GM23338 (cell line): Measurements from ENCODE around the gene ZMAT5. TPM values are rescaled to one million over a fixed set of nuclear protein-coding genes. Genes with fewer than 3 reads are reported as not detected.

Experiments
- ATAC-seq: fragments of 200-7000 bp; cut with Tn5 transposase; 3 replicates; pipeline ENCODE4 v1.9.1; 2020
- DNase-seq: peaks from one replicate; pipeline ENCODE4 v3.0.0-alpha.2; 2015; ENCODE audit warnings: low spot score
- H2AFZ ChIP-seq: fragments of 200-600 bp; sonication (generic); 2 replicates; pipeline ENCODE4 v1.8.0; 2016; ENCODE audit warnings: antibody characterized with exemption, mild to moderate bottlenecking, moderate library complexity
- H3F3A ChIP-seq: fragments of 200-600 bp; sonication (generic); replicated peaks from 2 replicates; pipeline ENCODE4 v1.8.0; 2017; ENCODE audit warnings: antibody characterized with exemption, mixed run types, low read depth
- H3K27ac ChIP-seq: fragments of 200-600 bp; sonication (generic); 2 replicates; pipeline ENCODE4 v1.6.1; 2016; ENCODE audit warnings: low read depth
- H3K27me3 ChIP-seq: fragments of 200-600 bp; sonication (generic); 2 replicates; pipeline ENCODE4 v1.8.0; 2016; ENCODE audit warnings: mild to moderate bottlenecking, mixed run types, moderate library complexity; ENCODE audit not compliant: insufficient read depth
- H3K36me3 ChIP-seq: fragments of 200-600 bp; sonication (generic); 2 replicates; pipeline ENCODE4 v1.8.0; 2016; ENCODE audit warnings: mild to moderate bottlenecking; ENCODE audit not compliant: insufficient read depth
- H3K4me1 ChIP-seq: fragments of 200-600 bp; sonication (generic); 2 replicates; pipeline ENCODE4 v1.8.0; 2016; ENCODE audit warnings: mild to moderate bottlenecking, moderate library complexity; ENCODE audit not compliant: insufficient read depth
- H3K4me2 ChIP-seq: fragments of 200-600 bp; sonication (generic); 2 replicates; pipeline ENCODE4 v1.7.1; 2017; ENCODE audit warnings: mixed run types
- H3K4me3 ChIP-seq: fragments of 200-600 bp; sonication (generic); 2 replicates; pipeline ENCODE4 v1.6.1; 2016; ENCODE audit warnings: mixed run types
- H3K79me2 ChIP-seq: fragments of 200-600 bp; sonication (generic); replicated peaks from 2 replicates; pipeline ENCODE4 v1.8.0; 2017; ENCODE audit warnings: mild to moderate bottlenecking; ENCODE audit not compliant: insufficient read depth
- H3K9me2 ChIP-seq: fragments of 200-600 bp; sonication (generic); 2 replicates; pipeline ENCODE4 v1.8.0; 2017; ENCODE audit not compliant: insufficient read depth
- H4K20me1 ChIP-seq: fragments of 200-600 bp; sonication (generic); replicated peaks from 2 replicates; pipeline ENCODE4 v1.8.0; 2017; ENCODE audit warnings: mild to moderate bottlenecking; ENCODE audit not compliant: insufficient read depth
- H3K27ac Mint-ChIP-seq: 2 replicates; pipeline ENCODE4 v1.8.0; 2020; ENCODE audit warnings: inconsistent platforms, mild to moderate bottlenecking, moderate library complexity, mixed read lengths
- H3K27me3 Mint-ChIP-seq: 3 replicates; pipeline ENCODE4 v1.8.0; 2022; ENCODE audit warnings: low read depth, mild to moderate bottlenecking, moderate library complexity, mixed read lengths, inconsistent platforms; ENCODE audit not compliant: insufficient read depth, poor library complexity
- H3K36me3 Mint-ChIP-seq: 3 replicates; pipeline ENCODE4 v1.8.0; 2021; ENCODE audit warnings: low read depth, mild to moderate bottlenecking, inconsistent platforms, moderate library complexity, mixed read lengths
- H3K4me1 Mint-ChIP-seq: 3 replicates; pipeline ENCODE4 v1.8.0; 2020; ENCODE audit warnings: mild to moderate bottlenecking, inconsistent platforms, mixed read lengths
- H3K4me3 Mint-ChIP-seq: 3 replicates; pipeline ENCODE4 v1.8.0; 2021; ENCODE audit warnings: moderate library complexity, mild to moderate bottlenecking, inconsistent platforms, mixed read lengths
- H3K9me3 Mint-ChIP-seq: 3 replicates; pipeline ENCODE4 v1.8.0; 2020; ENCODE audit warnings: moderate library complexity, mild to moderate bottlenecking, inconsistent platforms, mixed read lengths
- CREB1 ChIP-seq: fragments of 250-450 bp; sonication (Bioruptor Pico); IDR thresholded peaks from 2 replicates; pipeline ENCODE4 v1.5.0; 2020; ENCODE audit warnings: low read depth, mild to moderate bottlenecking, moderate library complexity
- CTCF ChIP-seq, 2 experiments: fragments of 200-600 bp in 1 of 2; sonication (generic) in 1 of 2; conservative IDR thresholded peaks; 2 replicates each; pipeline versions ENCODE4 v1.5.1 to v1.6.1; 2016 to 2017; ENCODE audit warnings: antibody characterized with exemption in 2 of 2, low read depth in 2 of 2, mild to moderate bottlenecking in 2 of 2, moderate library complexity in 1 of 2
- ETS1 ChIP-seq: IDR thresholded peaks from 2 replicates; pipeline ENCODE4 v1.6.1; 2016; ENCODE audit warnings: antibody characterized with exemption
- EZH2 ChIP-seq: fragments of 200-600 bp; sonication (generic); IDR thresholded peaks from one replicate; pipeline ENCODE4 v1.8.0; 2017; ENCODE audit warnings: antibody characterized with exemption, mild to moderate bottlenecking, low read depth; ENCODE audit not compliant: unreplicated experiment
- EZH2phosphoT487 ChIP-seq: fragments of 200-600 bp; sonication (generic); IDR thresholded peaks from one replicate; pipeline ENCODE4 v1.8.1; 2018; ENCODE audit warnings: antibody characterized with exemption; ENCODE audit not compliant: unreplicated experiment
- JUNB ChIP-seq: IDR thresholded peaks from one replicate; pipeline ENCODE4 v1.6.1; 2016; ENCODE audit warnings: antibody characterized with exemption; ENCODE audit not compliant: unreplicated experiment
- POLR2AphosphoS5 ChIP-seq: IDR thresholded peaks from 2 replicates; pipeline ENCODE4 v1.6.1; 2016; ENCODE audit warnings: antibody characterized with exemption, low read depth
- STAT1 ChIP-seq: IDR thresholded peaks from one replicate; pipeline ENCODE4 v1.6.1; 2016; ENCODE audit warnings: antibody characterized with exemption; ENCODE audit not compliant: unreplicated experiment
- ZNF114 ChIP-seq: fragments of 250-450 bp; sonication (Bioruptor Pico); IDR thresholded peaks from 2 replicates; pipeline ENCODE4 v1.5.0; 2020; ENCODE audit warnings: mild to moderate bottlenecking, moderate library complexity
- ZNF331 ChIP-seq: fragments of 250-450 bp; sonication (Bioruptor Pico); IDR thresholded peaks from 2 replicates; pipeline ENCODE4 v1.5.0; 2020; ENCODE audit warnings: low read depth, mild to moderate bottlenecking, moderate library complexity
- polyA plus RNA-seq: library from polyadenylated mRNA; unstranded; fragments of >200 nt; fragmentation: Nextera tagmentation; extraction: Ambion mirVana; gene quantifications from 2 replicates; pipeline ENCODE4 v1.2.1, GENCODE V29; 2016
- total RNA-seq: library from RNA; depleted of rRNA; stranded (reverse); fragments of >200 nt; shearing (Covaris generic); gene quantifications from 2 replicates; pipeline ENCODE4 v1.2.3, GENCODE V29; 2014
- TF ChIP-seq, protein P1 (sequence below): fragments of 250-450 bp; sonication (Bioruptor Pico); IDR thresholded peaks from 2 replicates; pipeline ENCODE4 v1.5.0; 2020; ENCODE audit warnings: mild to moderate bottlenecking, moderate library complexity

ZMAT5 gene
- total and polyA plus RNA-seq, 2 experiments from 2014 or later: 14.6 to 25.4 TPM

DNA sequence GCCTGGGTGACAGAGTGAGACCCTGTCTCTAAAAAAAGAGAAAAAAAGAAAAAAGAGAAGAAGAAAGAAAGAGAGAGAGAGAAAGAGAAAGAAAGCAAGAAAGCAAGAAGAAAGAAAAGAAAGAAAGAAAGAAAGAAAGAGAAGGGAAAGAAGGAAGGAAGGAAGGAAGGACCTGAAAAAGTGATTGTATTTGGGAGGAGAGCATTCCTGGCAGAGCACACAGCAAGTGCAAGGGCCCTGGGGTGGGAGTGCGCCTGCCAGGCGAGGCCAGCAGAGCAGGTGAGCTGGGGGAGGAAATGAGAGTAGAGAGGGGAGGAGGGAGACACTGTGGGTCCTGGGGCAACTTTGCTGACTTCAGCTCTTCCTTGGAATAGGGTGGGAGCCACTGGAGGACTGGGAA, 54.7 kb downstream of the ZMAT5 start:
- Histone ChIP-seq H3K4me2 (no peak overlapping the region), H3K9me2 (no peaks in the 10 kb centered on the region), H3K4me1 (no peaks in the 10 kb centered on the region), H3K27me3 (peaks cover 3% of the 10 kb centered on the region; the same call in 1 of the 2 replicates), H3K27ac (no peak overlapping the region), H3F3A (no peaks in the 10 kb centered on the region), H2AFZ (no peak overlapping the region), H3K36me3 (no peaks in the 10 kb centered on the region), H3K79me2 (no peaks in the 10 kb centered on the region), H4K20me1 (no peaks in the 10 kb centered on the region), H3K4me3 (no peak overlapping the region)
- H3K36me3 Mint-ChIP-seq: no peaks in the 10 kb centered on the region; the same call in 2 of the 3 replicates
- no peaks in the 10 kb centered on the region for H3K9me3 Mint-ChIP-seq
- no peak overlapping the region for H3K27ac Mint-ChIP-seq
- H3K4me3 Mint-ChIP-seq: no peak overlapping the region
- H3K4me1 Mint-ChIP-seq: peaks cover 5% of the 10 kb centered on the region
- DNase-seq: no peak
- H3K27me3 Mint-ChIP-seq: peaks cover 12% of the 10 kb centered on the region
- no peak for TF ChIP-seq ZNF114
- TF ChIP-seq POLR2AphosphoS5: no peak
- no peak for TF ChIP-seq CREB1 (CRISPR knock-in tag)
- TF ChIP-seq JUNB: no peak
- TF ChIP-seq, protein P1, sequence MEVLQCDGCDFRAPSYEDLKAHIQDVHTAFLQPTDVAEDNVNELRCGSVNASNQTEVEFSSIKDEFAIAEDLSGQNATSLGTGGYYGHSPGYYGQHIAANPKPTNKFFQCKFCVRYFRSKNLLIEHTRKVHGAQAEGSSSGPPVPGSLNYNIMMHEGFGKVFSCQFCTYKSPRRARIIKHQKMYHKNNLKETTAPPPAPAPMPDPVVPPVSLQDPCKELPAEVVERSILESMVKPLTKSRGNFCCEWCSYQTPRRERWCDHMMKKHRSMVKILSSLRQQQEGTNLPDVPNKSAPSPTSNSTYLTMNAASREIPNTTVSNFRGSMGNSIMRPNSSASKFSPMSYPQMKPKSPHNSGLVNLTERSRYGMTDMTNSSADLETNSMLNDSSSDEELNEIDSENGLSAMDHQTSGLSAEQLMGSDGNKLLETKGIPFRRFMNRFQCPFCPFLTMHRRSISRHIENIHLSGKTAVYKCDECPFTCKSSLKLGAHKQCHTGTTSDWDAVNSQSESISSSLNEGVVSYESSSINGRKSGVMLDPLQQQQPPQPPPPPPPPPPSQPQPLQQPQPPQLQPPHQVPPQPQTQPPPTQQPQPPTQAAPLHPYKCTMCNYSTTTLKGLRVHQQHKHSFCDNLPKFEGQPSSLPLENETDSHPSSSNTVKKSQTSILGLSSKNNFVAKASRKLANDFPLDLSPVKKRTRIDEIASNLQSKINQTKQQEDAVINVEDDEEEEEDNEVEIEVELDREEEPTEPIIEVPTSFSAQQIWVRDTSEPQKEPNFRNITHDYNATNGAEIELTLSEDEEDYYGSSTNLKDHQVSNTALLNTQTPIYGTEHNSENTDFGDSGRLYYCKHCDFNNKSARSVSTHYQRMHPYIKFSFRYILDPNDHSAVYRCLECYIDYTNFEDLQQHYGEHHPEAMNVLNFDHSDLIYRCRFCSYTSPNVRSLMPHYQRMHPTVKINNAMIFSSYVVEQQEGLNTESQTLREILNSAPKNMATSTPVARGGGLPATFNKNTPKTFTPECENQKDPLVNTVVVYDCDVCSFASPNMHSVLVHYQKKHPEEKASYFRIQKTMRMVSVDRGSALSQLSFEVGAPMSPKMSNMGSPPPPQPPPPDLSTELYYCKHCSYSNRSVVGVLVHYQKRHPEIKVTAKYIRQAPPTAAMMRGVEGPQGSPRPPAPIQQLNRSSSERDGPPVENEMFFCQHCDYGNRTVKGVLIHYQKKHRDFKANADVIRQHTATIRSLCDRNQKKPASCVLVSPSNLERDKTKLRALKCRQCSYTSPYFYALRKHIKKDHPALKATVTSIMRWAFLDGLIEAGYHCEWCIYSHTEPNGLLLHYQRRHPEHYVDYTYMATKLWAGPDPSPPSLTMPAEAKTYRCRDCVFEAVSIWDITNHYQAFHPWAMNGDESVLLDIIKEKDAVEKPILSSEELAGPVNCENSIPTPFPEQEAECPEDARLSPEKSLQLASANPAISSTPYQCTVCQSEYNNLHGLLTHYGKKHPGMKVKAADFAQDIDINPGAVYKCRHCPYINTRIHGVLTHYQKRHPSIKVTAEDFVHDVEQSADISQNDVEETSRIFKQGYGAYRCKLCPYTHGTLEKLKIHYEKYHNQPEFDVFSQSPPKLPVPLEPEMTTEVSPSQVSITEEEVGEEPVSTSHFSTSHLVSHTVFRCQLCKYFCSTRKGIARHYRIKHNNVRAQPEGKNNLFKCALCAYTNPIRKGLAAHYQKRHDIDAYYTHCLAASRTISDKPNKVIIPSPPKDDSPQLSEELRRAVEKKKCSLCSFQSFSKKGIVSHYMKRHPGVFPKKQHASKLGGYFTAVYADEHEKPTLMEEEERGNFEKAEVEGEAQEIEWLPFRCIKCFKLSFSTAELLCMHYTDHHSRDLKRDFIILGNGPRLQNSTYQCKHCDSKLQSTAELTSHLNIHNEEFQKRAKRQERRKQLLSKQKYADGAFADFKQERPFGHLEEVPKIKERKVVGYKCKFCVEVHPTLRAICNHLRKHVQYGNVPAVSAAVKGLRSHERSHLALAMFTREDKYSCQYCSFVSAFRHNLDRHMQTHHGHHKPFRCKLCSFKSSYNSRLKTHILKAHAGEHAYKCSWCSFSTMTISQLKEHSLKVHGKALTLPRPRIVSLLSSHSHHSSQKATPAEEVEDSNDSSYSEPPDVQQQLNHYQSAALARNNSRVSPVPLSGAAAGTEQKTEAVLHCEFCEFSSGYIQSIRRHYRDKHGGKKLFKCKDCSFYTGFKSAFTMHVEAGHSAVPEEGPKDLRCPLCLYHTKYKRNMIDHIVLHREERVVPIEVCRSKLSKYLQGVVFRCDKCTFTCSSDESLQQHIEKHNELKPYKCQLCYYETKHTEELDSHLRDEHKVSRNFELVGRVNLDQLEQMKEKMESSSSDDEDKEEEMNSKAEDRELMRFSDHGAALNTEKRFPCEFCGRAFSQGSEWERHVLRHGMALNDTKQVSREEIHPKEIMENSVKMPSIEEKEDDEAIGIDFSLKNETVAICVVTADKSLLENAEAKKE (CRISPR knock-in tag): no peak
- TF ChIP-seq EZH2phosphoT487: no peak
- no peak for ATAC-seq

- ATAC-seq (no peak), DNase-seq (no peak)
- H3K79me2 ChIP-seq: no peaks in the 10 kb centered on the region
- peaks cover 10% of the 10 kb centered on the region for H3K4me1 Mint-ChIP-seq
- no peaks in the 10 kb centered on the region for H3K27me3 ChIP-seq
- H3K4me3 Mint-ChIP-seq: no peak overlapping the region
- H3K9me3 Mint-ChIP-seq: no peaks in the 10 kb centered on the region
- H3K27ac Mint-ChIP-seq: no peak overlapping the region
- no peaks in the 10 kb centered on the region for H3F3A ChIP-seq
- H3K27ac ChIP-seq: no peak overlapping the region
- no peaks in the 10 kb centered on the region; the same call in 2 of the 3 replicates for H3K36me3 Mint-ChIP-seq
- no peaks in the 10 kb centered on the region for H3K9me2 ChIP-seq
- H3K4me2 ChIP-seq: no peak overlapping the region
- H2AFZ ChIP-seq: no peak overlapping the region
- no peak overlapping the region for H3K4me3 ChIP-seq
- no peaks in the 10 kb centered on the region for H4K20me1 ChIP-seq
- peaks cover 8% of the 10 kb centered on the region for H3K27me3 Mint-ChIP-seq
- peaks cover 2% of the 10 kb centered on the region; the same call in 1 of the 2 replicates for H3K4me1 ChIP-seq
- no peaks in the 10 kb centered on the region for H3K36me3 ChIP-seq
- TF ChIP-seq STAT1 (no peak), ZNF331 (CRISPR knock-in tag) (no peak), POLR2AphosphoS5 (no peak), CTCF (conservative IDR thresholded peaks at IDR 0.05; ENCODE audit: low read depth in 2 of 2) (no peak), EZH2 (no peak), CREB1 (CRISPR knock-in tag) (no peak), ETS1 (no peak)
Measured at GRCh38 chr22:29710922-29711593, 55.7 kb downstream of the ZMAT5 start.
